Right lobe of liver (tissue), 4 donors: ENCODE measurements around the gene SPECC1L.

Experiments
- POLR2A ChIP-seq: fragments of 450-650 bp; IDR thresholded peaks from one replicate; pipeline ENCODE4 v1.6.1; 2017; ENCODE audit warnings: antibody characterized with exemption, mild to moderate bottlenecking
- TF ChIP-seq, protein P1 (sequence below), 4 donors: fragments of 200-600 bp in 3 of 4; fragments of 450-650 bp in 1 of 4; IDR thresholded peaks; one replicate each; pipeline versions ENCODE4 v1.5.1 to v1.8.0; 2016 to 2022; ENCODE audit warnings: antibody characterized with exemption in 4 of 4, mild to moderate bottlenecking in 2 of 4
- donor health status: DM: no; HTN: no; CAD: no.
- donor health status: DM: no; HTN: no; CAD: no.
- donor health status: DM: no; HTN: yes; CAD: no.

DNA sequence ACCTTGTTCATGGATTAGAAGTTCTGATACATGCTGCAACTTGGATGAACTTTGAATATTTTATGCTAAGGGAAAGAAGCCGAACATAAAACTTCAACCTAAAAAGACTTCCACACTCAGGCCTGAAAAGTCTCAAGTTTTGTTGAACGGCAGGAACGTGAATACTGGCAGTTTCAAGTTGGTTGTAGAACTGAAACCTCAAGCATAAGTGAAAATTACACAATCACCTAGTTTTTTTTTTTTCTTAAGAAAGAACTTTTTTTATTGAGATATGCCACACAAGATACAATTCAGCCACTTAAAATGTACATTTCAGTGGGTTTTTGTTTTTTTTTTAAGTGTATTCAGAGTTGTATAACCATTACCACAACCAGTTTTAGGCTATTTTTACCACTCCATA is 106.0 kb downstream of the SPECC1L start:
- TF ChIP-seq, protein P1, sequence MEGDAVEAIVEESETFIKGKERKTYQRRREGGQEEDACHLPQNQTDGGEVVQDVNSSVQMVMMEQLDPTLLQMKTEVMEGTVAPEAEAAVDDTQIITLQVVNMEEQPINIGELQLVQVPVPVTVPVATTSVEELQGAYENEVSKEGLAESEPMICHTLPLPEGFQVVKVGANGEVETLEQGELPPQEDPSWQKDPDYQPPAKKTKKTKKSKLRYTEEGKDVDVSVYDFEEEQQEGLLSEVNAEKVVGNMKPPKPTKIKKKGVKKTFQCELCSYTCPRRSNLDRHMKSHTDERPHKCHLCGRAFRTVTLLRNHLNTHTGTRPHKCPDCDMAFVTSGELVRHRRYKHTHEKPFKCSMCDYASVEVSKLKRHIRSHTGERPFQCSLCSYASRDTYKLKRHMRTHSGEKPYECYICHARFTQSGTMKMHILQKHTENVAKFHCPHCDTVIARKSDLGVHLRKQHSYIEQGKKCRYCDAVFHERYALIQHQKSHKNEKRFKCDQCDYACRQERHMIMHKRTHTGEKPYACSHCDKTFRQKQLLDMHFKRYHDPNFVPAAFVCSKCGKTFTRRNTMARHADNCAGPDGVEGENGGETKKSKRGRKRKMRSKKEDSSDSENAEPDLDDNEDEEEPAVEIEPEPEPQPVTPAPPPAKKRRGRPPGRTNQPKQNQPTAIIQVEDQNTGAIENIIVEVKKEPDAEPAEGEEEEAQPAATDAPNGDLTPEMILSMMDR (IDR thresholded peaks at IDR 0.05): no peak
- no peak for TF ChIP-seq POLR2A
